Neural cell (in vitro differentiated cells): ENCODE data around the gene ACSL5. TPM values are rescaled to one million over a fixed set of nuclear protein-coding genes. Genes with fewer than 3 reads are reported as not detected.

ENCODE experiments used
- H2AFZ ChIP-seq: fragments of 200-600, 300-800 bp; sonication (generic), shearing (Covaris generic); 2 replicates; pipeline ENCODE4 v1.6.0; 2014; ENCODE audit warnings: low read depth, mild to moderate bottlenecking, antibody characterized with exemption, low read length, moderate library complexity
- H3F3A ChIP-seq: fragments of 200-600 bp; shearing (Covaris generic); 2 replicates; pipeline ENCODE4 v1.6.1; 2016; ENCODE audit warnings: mild to moderate bottlenecking, moderate library complexity, mixed read lengths, antibody characterized with exemption, low read length; ENCODE audit not compliant: insufficient read depth, poor library complexity, severe bottlenecking
- H3K27ac ChIP-seq: fragments of 200-600, 300-800 bp; sonication (generic), shearing (Covaris generic); 2 replicates; pipeline ENCODE4 v1.5.1; 2014; ENCODE audit warnings: mild to moderate bottlenecking, low read length, moderate library complexity
- H3K27me3 ChIP-seq: fragments of 300-800, 200-600 bp; sonication (generic), shearing (Covaris generic); 2 replicates; pipeline ENCODE4 v1.6.0; 2014; ENCODE audit warnings: mild to moderate bottlenecking, low read depth, low read length, moderate library complexity; ENCODE audit not compliant: insufficient read depth
- H3K36me3 ChIP-seq: fragments of 300-800, 200-600 bp; sonication (generic), shearing (Covaris generic); 2 replicates; pipeline ENCODE4 v1.5.1; 2014; ENCODE audit warnings: mild to moderate bottlenecking, antibody characterized with exemption, low read length, moderate library complexity; ENCODE audit not compliant: insufficient read depth
- H3K4me2 ChIP-seq: fragments of 300-800, 200-600 bp; sonication (generic), shearing (Covaris generic); 2 replicates; pipeline ENCODE4 v1.6.0; 2014; ENCODE audit warnings: mild to moderate bottlenecking, low read length
- H3K4me3 ChIP-seq: fragments of 300-800, 200-600 bp; sonication (generic), shearing (Covaris generic); 2 replicates; pipeline ENCODE4 v1.5.1; 2014; ENCODE audit warnings: mild to moderate bottlenecking, low read length, moderate library complexity
- H3K79me2 ChIP-seq: fragments of 200-600 bp; shearing (Covaris generic); replicated peaks from 2 replicates; pipeline ENCODE4 v1.6.0; 2014; ENCODE audit warnings: mild to moderate bottlenecking, low read length, moderate library complexity; ENCODE audit not compliant: insufficient read depth
- H3K9ac ChIP-seq: fragments of 300-800, 200-600 bp; sonication (generic), shearing (Covaris generic); 2 replicates; pipeline ENCODE4 v1.6.1; 2016; ENCODE audit warnings: mild to moderate bottlenecking, low read length, mixed read lengths
- H3K9me2 ChIP-seq: fragments of 200-600 bp; shearing (Covaris generic); 2 replicates; pipeline ENCODE4 v1.6.1; 2016; ENCODE audit warnings: mild to moderate bottlenecking, low read length, mixed read lengths; ENCODE audit not compliant: insufficient read depth
- H3K9me3 ChIP-seq: fragments of 200-600, 300-800 bp; sonication (generic), shearing (Covaris generic); 2 replicates; pipeline ENCODE4 v1.6.1; 2016; ENCODE audit warnings: mild to moderate bottlenecking, mixed run types, low read length, moderate library complexity, mixed read lengths
- H4K20me1 ChIP-seq: fragments of 200-600 bp; shearing (Covaris generic); 2 replicates; pipeline ENCODE4 v1.6.1; 2016; ENCODE audit warnings: mild to moderate bottlenecking, mixed run types; ENCODE audit not compliant: insufficient read depth
- EP300 ChIP-seq: fragments of 450-650 bp; conservative IDR thresholded peaks from 2 replicates; pipeline ENCODE4 v1.6.1; 2014; ENCODE audit warnings: antibody characterized with exemption, mild to moderate bottlenecking, moderate library complexity; ENCODE audit not compliant: poor library complexity, severe bottlenecking
- EZH2 ChIP-seq: fragments of 200-600, 300-800 bp; shearing (Covaris generic), sonication (generic); IDR thresholded peaks from 2 replicates; pipeline ENCODE4 v1.6.1; 2014; ENCODE audit warnings: antibody characterized with exemption, low read length, borderline replicate concordance, mild to moderate bottlenecking; ENCODE audit not compliant: insufficient read depth, poor library complexity, severe bottlenecking
- MXI1 ChIP-seq: fragments of 450-650 bp; conservative IDR thresholded peaks from 2 replicates; pipeline ENCODE4 v1.6.1; 2014; ENCODE audit warnings: antibody characterized with exemption, mild to moderate bottlenecking; ENCODE audit not compliant: poor library complexity, severe bottlenecking
- POLR2AphosphoS5 ChIP-seq: IDR thresholded peaks from 2 replicates; pipeline ENCODE4 v1.6.1; 2012
- RAD21 ChIP-seq: fragments of 450-650 bp; conservative IDR thresholded peaks from 2 replicates; pipeline ENCODE4 v1.6.1; 2014; ENCODE audit warnings: antibody characterized with exemption, mild to moderate bottlenecking, moderate library complexity
- SMC3 ChIP-seq: fragments of 450-650 bp; conservative IDR thresholded peaks from 2 replicates; pipeline ENCODE4 v1.6.1; 2014; ENCODE audit warnings: antibody characterized with exemption, mild to moderate bottlenecking, moderate library complexity; ENCODE audit not compliant: poor library complexity
- TAF1 ChIP-seq: IDR thresholded peaks from 2 replicates; pipeline ENCODE4 v1.6.1; 2012; ENCODE audit warnings: low read depth
- polyA plus RNA-seq: library from polyadenylated mRNA; depleted of rRNA; stranded (reverse); fragments of >200 nt; gene quantifications from 2 replicates; pipeline ENCODE4 v1.2.3, GENCODE V29; 2014
- TF ChIP-seq, protein P1 (sequence below): IDR thresholded peaks from 2 replicates; pipeline ENCODE4 v1.6.1; 2012; ENCODE audit warnings: borderline replicate concordance
- TF ChIP-seq, protein P2 (sequence below): fragments of 450-650 bp; IDR thresholded peaks from 2 replicates; pipeline ENCODE4 v1.5.1; 2014; ENCODE audit warnings: antibody characterized with exemption, mild to moderate bottlenecking, moderate library complexity; ENCODE audit not compliant: poor library complexity, severe bottlenecking

The ACSL5 gene
- polyA plus RNA-seq, 1 donor from 2014 or later = not detected

DNA sequence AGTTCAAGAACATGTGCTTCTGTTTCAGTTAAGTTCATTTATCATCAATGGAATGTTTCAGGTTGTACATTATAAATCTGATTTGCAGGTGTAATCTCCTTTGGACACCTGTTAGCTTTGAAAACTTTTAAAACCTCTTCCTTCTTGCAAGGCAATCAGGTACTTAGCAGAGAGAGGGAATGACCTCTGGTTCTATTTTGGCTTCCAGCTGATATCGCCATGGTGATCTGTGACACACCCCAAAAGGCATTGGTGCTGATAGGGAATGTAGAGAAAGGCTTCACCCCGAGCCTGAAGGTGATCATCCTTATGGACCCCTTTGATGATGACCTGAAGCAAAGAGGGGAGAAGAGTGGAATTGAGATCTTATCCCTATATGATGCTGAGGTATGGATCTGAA lies 35.4 kb downstream of the ACSL5 start:
- Histone ChIP-seq H3K79me2 (no peaks in the 10 kb centered on the region), H3K27me3 (no peaks in the 10 kb centered on the region), H3K36me3 (no peaks in the 10 kb centered on the region), H3K4me2 (no peak overlapping the region), H2AFZ (no peak overlapping the region), H3K9me3 (no peaks in the 10 kb centered on the region), H3K9ac (no peak overlapping the region), H3K27ac (no peak overlapping the region), H3F3A (no peaks in the 10 kb centered on the region), H3K9me2 (no peaks in the 10 kb centered on the region), H3K4me3 (no peak overlapping the region), H4K20me1 (no peaks in the 10 kb centered on the region)
- TF ChIP-seq EP300 (no peak), POLR2AphosphoS5 (no peak), RAD21 (no peak), EZH2 (no peak)
- TF ChIP-seq, protein P1, sequence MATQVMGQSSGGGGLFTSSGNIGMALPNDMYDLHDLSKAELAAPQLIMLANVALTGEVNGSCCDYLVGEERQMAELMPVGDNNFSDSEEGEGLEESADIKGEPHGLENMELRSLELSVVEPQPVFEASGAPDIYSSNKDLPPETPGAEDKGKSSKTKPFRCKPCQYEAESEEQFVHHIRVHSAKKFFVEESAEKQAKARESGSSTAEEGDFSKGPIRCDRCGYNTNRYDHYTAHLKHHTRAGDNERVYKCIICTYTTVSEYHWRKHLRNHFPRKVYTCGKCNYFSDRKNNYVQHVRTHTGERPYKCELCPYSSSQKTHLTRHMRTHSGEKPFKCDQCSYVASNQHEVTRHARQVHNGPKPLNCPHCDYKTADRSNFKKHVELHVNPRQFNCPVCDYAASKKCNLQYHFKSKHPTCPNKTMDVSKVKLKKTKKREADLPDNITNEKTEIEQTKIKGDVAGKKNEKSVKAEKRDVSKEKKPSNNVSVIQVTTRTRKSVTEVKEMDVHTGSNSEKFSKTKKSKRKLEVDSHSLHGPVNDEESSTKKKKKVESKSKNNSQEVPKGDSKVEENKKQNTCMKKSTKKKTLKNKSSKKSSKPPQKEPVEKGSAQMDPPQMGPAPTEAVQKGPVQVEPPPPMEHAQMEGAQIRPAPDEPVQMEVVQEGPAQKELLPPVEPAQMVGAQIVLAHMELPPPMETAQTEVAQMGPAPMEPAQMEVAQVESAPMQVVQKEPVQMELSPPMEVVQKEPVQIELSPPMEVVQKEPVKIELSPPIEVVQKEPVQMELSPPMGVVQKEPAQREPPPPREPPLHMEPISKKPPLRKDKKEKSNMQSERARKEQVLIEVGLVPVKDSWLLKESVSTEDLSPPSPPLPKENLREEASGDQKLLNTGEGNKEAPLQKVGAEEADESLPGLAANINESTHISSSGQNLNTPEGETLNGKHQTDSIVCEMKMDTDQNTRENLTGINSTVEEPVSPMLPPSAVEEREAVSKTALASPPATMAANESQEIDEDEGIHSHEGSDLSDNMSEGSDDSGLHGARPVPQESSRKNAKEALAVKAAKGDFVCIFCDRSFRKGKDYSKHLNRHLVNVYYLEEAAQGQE = no peak

DNA sequence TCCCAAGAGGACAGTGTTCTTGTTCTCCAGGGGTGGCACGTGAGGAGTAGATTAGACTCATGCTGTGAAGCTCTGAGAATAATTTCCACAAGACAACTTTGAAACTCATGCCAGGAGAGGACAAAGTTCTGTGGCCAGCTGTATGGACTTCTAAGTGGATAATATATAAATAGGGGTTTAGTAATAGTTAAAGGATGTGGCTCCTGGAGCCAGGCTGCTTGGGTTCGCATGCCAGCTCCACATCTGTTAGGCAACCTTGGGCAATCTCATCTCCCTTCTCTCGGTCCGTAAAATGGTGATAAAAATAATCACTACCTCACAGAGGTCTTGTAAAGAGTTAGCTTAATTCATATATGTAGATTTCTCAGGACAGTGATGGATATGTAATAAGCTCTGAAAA lies 35.8 kb downstream of the ACSL5 start:
- H3K4me2 ChIP-seq = no peak overlapping the region
- H3K9me2 ChIP-seq = no peaks in the 10 kb centered on the region
- H3K27me3 ChIP-seq = no peaks in the 10 kb centered on the region
- H3K27ac ChIP-seq = no peak overlapping the region
- no peaks in the 10 kb centered on the region for H3F3A ChIP-seq
- no peaks in the 10 kb centered on the region for H4K20me1 ChIP-seq
- no peak overlapping the region for H2AFZ ChIP-seq
- no peak overlapping the region for H3K9ac ChIP-seq
- no peaks in the 10 kb centered on the region for H3K79me2 ChIP-seq
- H3K36me3 ChIP-seq = no peaks in the 10 kb centered on the region
- H3K4me3 ChIP-seq = no peak overlapping the region
- TF ChIP-seq, protein P2, sequence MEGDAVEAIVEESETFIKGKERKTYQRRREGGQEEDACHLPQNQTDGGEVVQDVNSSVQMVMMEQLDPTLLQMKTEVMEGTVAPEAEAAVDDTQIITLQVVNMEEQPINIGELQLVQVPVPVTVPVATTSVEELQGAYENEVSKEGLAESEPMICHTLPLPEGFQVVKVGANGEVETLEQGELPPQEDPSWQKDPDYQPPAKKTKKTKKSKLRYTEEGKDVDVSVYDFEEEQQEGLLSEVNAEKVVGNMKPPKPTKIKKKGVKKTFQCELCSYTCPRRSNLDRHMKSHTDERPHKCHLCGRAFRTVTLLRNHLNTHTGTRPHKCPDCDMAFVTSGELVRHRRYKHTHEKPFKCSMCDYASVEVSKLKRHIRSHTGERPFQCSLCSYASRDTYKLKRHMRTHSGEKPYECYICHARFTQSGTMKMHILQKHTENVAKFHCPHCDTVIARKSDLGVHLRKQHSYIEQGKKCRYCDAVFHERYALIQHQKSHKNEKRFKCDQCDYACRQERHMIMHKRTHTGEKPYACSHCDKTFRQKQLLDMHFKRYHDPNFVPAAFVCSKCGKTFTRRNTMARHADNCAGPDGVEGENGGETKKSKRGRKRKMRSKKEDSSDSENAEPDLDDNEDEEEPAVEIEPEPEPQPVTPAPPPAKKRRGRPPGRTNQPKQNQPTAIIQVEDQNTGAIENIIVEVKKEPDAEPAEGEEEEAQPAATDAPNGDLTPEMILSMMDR = no peak
- TF ChIP-seq RAD21 (no peak), MXI1 (no peak), SMC3 (no peak), POLR2AphosphoS5 (no peak), EZH2 (no peak), TAF1 (no peak), EP300 (no peak)
- TF ChIP-seq, protein P1 = no peak
- no peaks in the 10 kb centered on the region for H3K9me3 ChIP-seq
